Measurements from ENCODE around the gene SPACA6.
"Not testable (repeated sequence)": the region's sequence is repeated elsewhere in the genome, so short reads cannot be mapped to it uniquely, and the experiment has no call there.

DNA sequence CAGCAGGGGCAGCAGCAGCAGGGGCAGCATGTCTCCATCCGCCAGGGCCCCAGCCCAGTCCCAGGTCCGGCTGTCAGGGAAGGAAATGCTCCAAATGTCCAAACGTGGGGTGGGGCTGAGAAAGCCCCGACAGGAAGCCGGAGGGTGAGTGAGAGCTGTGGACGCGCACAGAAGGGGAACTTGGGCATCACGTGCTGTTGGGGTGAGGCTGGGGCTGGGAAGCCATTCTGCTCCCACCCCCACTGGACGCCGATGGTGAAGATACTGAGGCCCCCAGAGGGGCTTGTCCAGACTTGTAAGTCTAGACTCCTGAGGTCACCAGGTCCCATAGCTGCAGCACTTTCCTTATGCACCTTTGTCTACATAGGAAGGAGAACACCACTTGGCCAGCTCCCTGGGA, 46.4 kb upstream of the SPACA6 start, which contains the start of gene SIGLEC14:
- TF ChIP-seq, protein P1, sequence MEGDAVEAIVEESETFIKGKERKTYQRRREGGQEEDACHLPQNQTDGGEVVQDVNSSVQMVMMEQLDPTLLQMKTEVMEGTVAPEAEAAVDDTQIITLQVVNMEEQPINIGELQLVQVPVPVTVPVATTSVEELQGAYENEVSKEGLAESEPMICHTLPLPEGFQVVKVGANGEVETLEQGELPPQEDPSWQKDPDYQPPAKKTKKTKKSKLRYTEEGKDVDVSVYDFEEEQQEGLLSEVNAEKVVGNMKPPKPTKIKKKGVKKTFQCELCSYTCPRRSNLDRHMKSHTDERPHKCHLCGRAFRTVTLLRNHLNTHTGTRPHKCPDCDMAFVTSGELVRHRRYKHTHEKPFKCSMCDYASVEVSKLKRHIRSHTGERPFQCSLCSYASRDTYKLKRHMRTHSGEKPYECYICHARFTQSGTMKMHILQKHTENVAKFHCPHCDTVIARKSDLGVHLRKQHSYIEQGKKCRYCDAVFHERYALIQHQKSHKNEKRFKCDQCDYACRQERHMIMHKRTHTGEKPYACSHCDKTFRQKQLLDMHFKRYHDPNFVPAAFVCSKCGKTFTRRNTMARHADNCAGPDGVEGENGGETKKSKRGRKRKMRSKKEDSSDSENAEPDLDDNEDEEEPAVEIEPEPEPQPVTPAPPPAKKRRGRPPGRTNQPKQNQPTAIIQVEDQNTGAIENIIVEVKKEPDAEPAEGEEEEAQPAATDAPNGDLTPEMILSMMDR (IDR thresholded peaks at IDR 0.05) = not testable (repeated sequence)
- TF ChIP-seq POLR2A (IDR thresholded peaks at IDR 0.05) = not testable (repeated sequence)

All from heart left ventricle (tissue), 13 donors.